IPS-18c (cell line): Measurements from ENCODE around the gene KRTAP22-1.

Experiments
- H3K4me3 ChIP-seq: 2 replicates; pipeline ENCODE4 v1.7.0; 2013; ENCODE audit warnings: low read depth, mild to moderate bottlenecking, low read length, moderate library complexity; ENCODE audit not compliant: insufficient read depth
- H3K9me3 ChIP-seq: one replicate; pipeline ENCODE4 v1.6.1; 2013; ENCODE audit warnings: mild to moderate bottlenecking, low read length, moderate library complexity; ENCODE audit not compliant: control insufficient read depth, insufficient read depth

Gene KRTAP22-1

DNA sequence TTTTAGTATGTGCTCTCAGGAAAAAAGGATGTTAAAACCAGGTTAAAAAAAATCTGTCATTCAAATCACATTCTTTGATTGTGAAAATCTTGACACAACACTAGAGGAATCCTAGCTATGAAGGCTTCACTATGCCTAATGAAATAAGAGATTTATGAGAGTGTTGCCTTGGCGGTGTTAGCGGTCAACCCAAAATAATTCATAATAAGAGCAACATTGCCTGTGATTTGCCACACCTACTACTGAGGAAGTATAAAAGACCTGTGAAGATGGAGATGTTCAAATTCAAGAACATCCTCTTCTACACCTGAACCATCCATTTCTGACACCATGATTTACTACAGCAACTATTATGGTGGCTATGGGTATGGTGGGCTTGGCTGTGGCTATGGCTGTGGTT is 15.2 kb downstream of the KRTAP22-1 start, which contains the start of gene KRTAP20-1:
TSS of gene KRTAP20-1 (plus strand) at position 301 of the 400 bp plus-strand sequence. CDS start at position 331, 30 bp downstream.
- Histone ChIP-seq H3K4me3 (no peak within 1 kb of the TSS), H3K9me3 (no peaks in the 10 kb centered on the region)

DNA sequence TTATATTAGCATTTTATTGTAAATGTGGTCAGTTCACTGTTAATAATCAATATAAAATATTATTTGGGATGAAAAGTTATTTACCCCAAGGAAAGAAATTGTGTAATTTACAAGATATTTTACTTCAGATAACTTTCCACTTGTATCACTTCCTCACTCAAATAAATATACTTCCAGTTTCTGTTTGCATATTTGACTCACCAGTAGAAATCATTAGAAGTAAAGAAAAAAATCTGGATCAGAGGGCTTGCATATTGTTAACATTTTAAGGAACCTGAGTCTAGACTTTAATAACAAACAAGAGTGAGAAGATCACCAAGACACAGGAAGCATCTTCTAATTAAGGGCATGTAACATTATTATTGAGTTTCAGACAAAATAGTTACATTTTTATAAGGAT is 19.2 kb downstream of the KRTAP22-1 start:
- Histone ChIP-seq H3K9me3 (peaks cover 7% of the 10 kb centered on the region), H3K4me3 (no peak overlapping the region)

DNA sequence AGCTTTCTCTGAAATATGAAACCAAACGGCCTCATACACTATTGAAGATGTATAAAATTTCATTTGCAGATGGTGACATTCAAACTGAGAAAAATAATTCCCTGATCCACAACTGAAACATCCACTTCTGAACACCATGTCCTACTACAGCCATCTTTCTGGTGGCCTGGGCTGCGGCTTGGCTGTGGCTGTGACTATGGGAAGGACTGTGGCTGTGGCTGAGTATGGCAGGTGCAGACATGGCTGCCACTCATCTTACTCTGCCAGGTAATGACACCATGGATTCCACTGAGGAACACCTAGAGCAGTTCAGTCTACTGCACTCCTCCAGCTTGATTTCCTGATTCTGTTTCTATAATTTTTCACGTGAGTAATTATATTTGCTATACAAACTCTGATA is 19.6 kb downstream of the KRTAP22-1 start, which contains the start of gene KRTAP20-4:
TSS of gene KRTAP20-4 (plus strand) at position 106 of the 400 bp plus-strand sequence.
- no peak within 1 kb of the TSS for H3K4me3 ChIP-seq
- peaks cover 7% of the 10 kb centered on the region for H3K9me3 ChIP-seq

DNA sequence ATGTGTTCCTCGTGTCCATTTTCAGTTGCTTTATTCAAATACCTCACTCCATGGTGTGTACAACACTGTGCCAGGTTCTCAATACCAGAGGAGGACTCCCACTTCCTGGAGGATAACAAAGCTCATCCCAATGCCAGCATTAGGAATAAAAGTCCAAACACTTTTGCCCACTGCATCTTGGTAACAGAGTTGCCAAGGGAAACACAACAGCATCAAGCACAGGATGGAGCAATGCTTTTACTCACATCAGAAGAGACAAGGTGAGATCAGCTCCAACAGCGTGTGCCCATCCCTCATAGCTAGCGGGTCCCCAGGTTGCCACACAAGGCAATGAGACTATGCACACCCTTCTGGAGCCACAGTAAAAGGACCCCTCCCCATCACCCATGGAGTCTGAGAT is 22.5 kb downstream of the KRTAP22-1 start:
- H3K4me3 ChIP-seq: no peak overlapping the region

GRCh38 chr21:30625449-30626165 is 24.7 kb downstream of the KRTAP22-1 start:
- H3K4me3 ChIP-seq: no peak overlapping the region

More for the DNA sequence above, 22.5 kb downstream of the KRTAP22-1 start:
- H3K9me3 ChIP-seq: peaks cover 7% of the 10 kb centered on the region

GRCh38 chr21:30628109-30628508 is 27.2 kb downstream of the KRTAP22-1 start:
- H3K9me3 ChIP-seq: peaks cover 7% of the 10 kb centered on the region
- no peak overlapping the region for H3K4me3 ChIP-seq

More at GRCh38 chr21:30625449-30626165, 24.7 kb downstream of the KRTAP22-1 start:
- H3K9me3 ChIP-seq: peaks cover 7% of the 10 kb centered on the region

DNA sequence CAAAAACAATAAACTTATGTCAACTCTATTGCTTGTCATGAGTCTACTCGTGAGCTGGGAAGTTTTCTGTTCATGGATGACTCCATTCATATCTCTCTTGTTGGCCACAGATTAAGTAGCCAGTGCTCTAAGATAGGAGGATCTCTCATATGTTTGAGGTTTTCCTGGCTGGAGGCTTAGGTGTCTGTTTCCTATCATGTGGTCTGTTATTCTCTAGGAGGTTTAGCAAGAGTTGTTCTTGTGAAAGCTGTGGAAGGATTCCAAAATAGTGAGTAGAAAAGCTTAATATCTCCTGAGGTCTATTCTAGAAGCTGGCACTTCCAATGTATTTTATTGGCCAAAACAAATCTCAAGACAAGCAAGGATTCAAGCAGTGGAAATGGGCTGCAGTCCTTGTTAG is 28.3 kb downstream of the KRTAP22-1 start:
- Histone ChIP-seq H3K9me3 (peaks cover 5% of the 10 kb centered on the region), H3K4me3 (no peak overlapping the region)

GRCh38 chr21:30634906-30635305 is 34.0 kb downstream of the KRTAP22-1 start, which contains the start of gene KRTAP20-2:
Gene KRTAP20-2, plus strand, starts transcription at chr21:30635206. Its CDS starts 58 bp downstream, at chr21:30635264.
- Histone ChIP-seq H3K9me3 (no peaks in the 10 kb centered on the region), H3K4me3 (no peak within 1 kb of the TSS)

- H3K4me3 ChIP-seq: no peak overlapping the region
- H3K9me3 ChIP-seq: no peaks in the 10 kb centered on the region
Measured at GRCh38 chr21:30638686-30639085, 37.8 kb downstream of the KRTAP22-1 start.

- no peak within 1 kb of the TSS for H3K4me3 ChIP-seq
- H3K9me3 ChIP-seq: no peaks in the 10 kb centered on the region
Measured at GRCh38 chr21:30642564-30642963, 41.7 kb downstream of the KRTAP22-1 start, which contains the start of gene KRTAP20-3. Gene KRTAP20-3, plus strand, starts transcription at chr21:30642864.

- H3K9me3 ChIP-seq: no peaks in the 10 kb centered on the region
- H3K4me3 ChIP-seq: no peak overlapping the region
Measured at GRCh38 chr21:30646904-30647414, 46.1 kb downstream of the KRTAP22-1 start.
